Measurements from ENCODE around the gene ELP5. TPM values are rescaled to one million over a fixed set of nuclear protein-coding genes. Genes with fewer than 3 reads are reported as not detected.

ELP5 gene
- total RNA-seq, 4 donors from 2014 or later: 29.6 to 36.8 (median 33.8) TPM

DNA sequence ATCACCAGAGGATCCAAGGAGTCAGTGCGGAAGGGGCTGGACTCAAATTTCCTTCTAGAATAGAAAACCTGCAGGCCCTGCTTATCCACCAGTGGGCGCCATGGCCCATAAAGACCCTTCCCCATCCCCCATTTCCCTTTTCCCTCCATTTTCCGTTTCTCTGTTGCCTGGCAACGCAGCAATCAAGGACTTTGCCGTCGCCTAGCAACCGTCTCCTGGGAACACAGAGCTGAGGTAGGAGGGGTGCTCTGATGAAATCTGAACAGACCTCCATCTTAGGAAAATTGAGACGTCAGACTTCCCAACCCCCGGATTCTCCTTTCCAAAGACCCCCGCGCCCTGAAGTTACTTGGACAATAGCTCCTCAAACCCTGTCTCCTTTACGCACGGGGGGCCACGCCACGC lies 38.1 kb upstream of the ELP5 start:
- peak overlapping the region in 3 of 4 donors; percentile 88 to 98 (median 97) for H3K27ac ChIP-seq
- 0 to 4% methylated on average over 11 to 13 of the region's 15 CpGs for WGBS, 2 donors (ENCODE audit: low coverage in 1 of 2)
- peak overlapping the region; percentile 39 to 62 for H3K4me3 ChIP-seq
- H3K27me3 ChIP-seq: no peaks in the 10 kb centered on the region
- TF ChIP-seq POLR2A (IDR thresholded peaks at IDR 0.05) (no peak), EP300 (IDR thresholded peaks at IDR 0.05) (no peak), POLR2AphosphoS5 (IDR thresholded peaks at IDR 0.05) (no peak)
- TF ChIP-seq, protein P1, sequence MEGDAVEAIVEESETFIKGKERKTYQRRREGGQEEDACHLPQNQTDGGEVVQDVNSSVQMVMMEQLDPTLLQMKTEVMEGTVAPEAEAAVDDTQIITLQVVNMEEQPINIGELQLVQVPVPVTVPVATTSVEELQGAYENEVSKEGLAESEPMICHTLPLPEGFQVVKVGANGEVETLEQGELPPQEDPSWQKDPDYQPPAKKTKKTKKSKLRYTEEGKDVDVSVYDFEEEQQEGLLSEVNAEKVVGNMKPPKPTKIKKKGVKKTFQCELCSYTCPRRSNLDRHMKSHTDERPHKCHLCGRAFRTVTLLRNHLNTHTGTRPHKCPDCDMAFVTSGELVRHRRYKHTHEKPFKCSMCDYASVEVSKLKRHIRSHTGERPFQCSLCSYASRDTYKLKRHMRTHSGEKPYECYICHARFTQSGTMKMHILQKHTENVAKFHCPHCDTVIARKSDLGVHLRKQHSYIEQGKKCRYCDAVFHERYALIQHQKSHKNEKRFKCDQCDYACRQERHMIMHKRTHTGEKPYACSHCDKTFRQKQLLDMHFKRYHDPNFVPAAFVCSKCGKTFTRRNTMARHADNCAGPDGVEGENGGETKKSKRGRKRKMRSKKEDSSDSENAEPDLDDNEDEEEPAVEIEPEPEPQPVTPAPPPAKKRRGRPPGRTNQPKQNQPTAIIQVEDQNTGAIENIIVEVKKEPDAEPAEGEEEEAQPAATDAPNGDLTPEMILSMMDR (IDR thresholded peaks at IDR 0.05): peak in 2 of 4 experiments; percentile 32 to 37
- H3K36me3 ChIP-seq: no peaks in the 10 kb centered on the region
- H3K4me1 ChIP-seq: peaks cover 4 to 68% (median 36%) of the 10 kb centered on the region in 3 donors
- H3K9me3 ChIP-seq: no peaks in the 10 kb centered on the region
- peak; percentile 24 for ATAC-seq

DNA sequence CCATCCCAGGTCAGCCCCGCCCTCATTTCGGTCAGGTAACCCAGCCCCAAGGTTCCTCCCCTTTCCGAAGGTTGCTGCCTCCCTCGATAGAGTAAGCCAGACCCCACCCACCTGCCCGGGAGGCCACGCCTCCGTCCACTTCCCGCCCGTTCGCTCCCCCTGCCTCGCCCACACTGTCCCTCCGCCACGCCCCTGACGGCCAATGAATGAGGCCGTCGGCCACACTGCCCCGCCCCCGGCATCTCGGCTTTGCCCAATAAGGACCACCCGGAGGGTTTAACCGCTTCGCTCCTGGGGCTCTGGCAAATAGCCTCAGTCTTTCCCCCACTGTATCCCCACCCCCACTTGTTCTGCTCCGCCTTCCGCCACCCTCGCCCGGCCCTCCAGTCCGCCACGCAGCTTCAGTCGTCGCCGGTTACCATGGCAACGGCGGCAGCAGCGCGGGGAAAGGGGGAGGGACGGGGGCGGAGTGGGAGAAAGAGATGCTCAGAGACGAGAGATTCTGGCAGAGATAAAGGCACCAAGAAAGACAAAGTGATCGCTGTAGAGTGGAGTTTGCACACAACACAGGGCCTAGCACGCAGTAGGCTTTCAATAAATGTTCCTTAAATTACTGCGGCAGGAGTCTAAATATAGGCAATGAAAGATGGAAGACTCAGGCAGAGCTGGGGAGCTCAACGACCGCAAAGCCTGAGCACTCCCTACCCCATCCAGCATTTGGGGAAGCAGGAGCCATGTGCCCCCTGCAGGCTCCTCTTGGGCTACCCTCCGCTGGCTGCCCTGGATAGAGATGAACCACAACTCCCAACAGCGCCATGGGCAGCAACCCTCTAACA lies 37.5 kb upstream of the ELP5 start:
- 1 to 2% methylated on average over 11 to 21 of the region's 45 CpGs for WGBS, 2 donors (ENCODE audit: low coverage in 1 of 2)
- H3K4me1 ChIP-seq: peaks cover 4 to 74% (median 36%) of the 10 kb centered on the region in 3 donors

DNA sequence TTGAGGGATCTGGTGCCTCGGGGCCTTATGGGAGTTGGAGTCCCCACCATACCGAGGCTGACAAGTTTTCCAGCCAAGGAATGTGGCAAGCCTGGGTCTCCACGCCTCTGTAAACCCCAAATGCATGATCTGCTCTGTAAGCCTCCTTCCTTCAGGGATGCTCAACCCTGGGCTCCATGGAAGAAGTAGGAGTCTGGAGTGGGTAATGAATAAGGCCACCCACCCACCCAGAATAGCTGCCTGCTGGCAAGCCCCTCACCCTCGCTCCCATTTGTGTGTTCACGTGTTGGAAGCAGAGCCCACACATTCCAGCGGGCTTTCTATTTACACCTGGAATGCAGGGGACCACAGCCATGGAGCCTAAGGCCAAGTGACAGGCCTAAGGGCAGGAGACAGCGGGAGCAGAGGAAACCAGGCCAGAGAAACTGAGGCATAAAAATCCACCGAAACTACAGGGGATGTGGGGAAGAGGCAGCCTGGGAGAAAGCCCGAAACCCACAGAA lies 36.8 kb upstream of the ELP5 start:
- Histone ChIP-seq H3K27me3 (no peaks in the 10 kb centered on the region), H3K4me1 (peaks cover 4 to 76% (median 36%) of the 10 kb centered on the region in 3 donors), H3K36me3 (no peaks in the 10 kb centered on the region), H3K9me3 (no peaks in the 10 kb centered on the region), H3K27ac (peak overlapping the region; percentile 26 to 98 (median 92)), H3K4me3 (peak overlapping the region in 1 of 2 donors; percentile 62)
- 21 to 80% methylated on average over 1 to 2 of the region's 9 CpGs for WGBS, 2 donors (ENCODE audit: low coverage in 1 of 2)
- TF ChIP-seq POLR2A (IDR thresholded peaks at IDR 0.05) (no peak), POLR2AphosphoS5 (IDR thresholded peaks at IDR 0.05) (peak; percentile 40), EP300 (IDR thresholded peaks at IDR 0.05) (no peak)
- TF ChIP-seq, protein P1 (IDR thresholded peaks at IDR 0.05): no peak
- ATAC-seq: no peak

More for the DNA sequence above, 37.5 kb upstream of the ELP5 start:
- Histone ChIP-seq H3K36me3 (no peaks in the 10 kb centered on the region), H3K27me3 (no peaks in the 10 kb centered on the region), H3K9me3 (no peaks in the 10 kb centered on the region), H3K4me3 (peak overlapping the region; percentile 39 to 62), H3K27ac (peak overlapping the region; percentile 21 to 98 (median 92))
- peak; percentile 90 for ATAC-seq
- TF ChIP-seq EP300 (IDR thresholded peaks at IDR 0.05) (no peak), POLR2AphosphoS5 (IDR thresholded peaks at IDR 0.05) (peak; percentile 43), POLR2A (IDR thresholded peaks at IDR 0.05) (no peak)
- TF ChIP-seq, protein P1 (IDR thresholded peaks at IDR 0.05): peak in 3 of 4 experiments; percentile 49 to 53 (median 49)

DNA sequence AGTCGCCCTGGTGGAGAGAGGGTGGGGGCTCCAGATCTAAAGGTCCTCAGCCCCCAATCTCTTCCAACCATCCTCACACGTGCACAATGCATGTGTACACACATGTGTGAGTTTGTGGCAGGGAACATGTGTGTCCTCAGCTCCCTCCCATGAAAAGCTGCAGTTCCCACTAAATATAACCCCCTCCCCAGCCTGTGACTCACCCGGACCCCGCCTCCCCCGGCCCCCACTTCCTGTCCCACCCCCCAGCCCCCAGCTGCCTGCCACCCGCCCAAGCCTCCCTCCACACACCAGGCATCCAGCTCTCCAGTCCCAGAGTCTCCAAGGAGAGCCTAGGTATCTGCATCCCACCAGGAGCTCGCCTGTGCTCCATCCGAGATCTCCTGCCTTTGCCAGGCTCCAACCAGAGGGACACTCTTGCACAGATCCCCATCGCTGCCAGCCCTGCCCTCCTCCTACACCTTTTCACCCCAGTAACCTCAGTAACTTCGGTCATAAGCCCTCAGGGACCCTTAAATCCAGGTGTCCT lies 36.3 kb upstream of the ELP5 start:
- H3K4me1 ChIP-seq: peaks cover 6 to 81% (median 38%) of the 10 kb centered on the region in 3 donors
- H3K27me3 ChIP-seq: no peaks in the 10 kb centered on the region
- H3K27ac ChIP-seq: peak overlapping the region; percentile 26 to 98 (median 92)
- H3K36me3 ChIP-seq: no peaks in the 10 kb centered on the region
- WGBS, 2 donors (ENCODE audit: low coverage in 1 of 2): 4 to 20% methylated on average over 2 to 5 of the region's 10 CpGs
- TF ChIP-seq, protein P1 (IDR thresholded peaks at IDR 0.05): no peak
- TF ChIP-seq POLR2A (IDR thresholded peaks at IDR 0.05): no peak
- no peak for TF ChIP-seq EP300 (IDR thresholded peaks at IDR 0.05)
- no peak for TF ChIP-seq POLR2AphosphoS5 (IDR thresholded peaks at IDR 0.05)
- H3K9me3 ChIP-seq: no peaks in the 10 kb centered on the region
- no peak for ATAC-seq
- peak overlapping the region in 1 of 2 donors; percentile 62 for H3K4me3 ChIP-seq

Measured in gastroesophageal sphincter (tissue), 4 donors.